ENCODE measurements around the gene PDIA4.
"Not testable (repeated sequence)": the region's sequence is repeated elsewhere in the genome, so short reads cannot be mapped to it uniquely, and the experiment has no call there.

The PDIA4 gene

DNA sequence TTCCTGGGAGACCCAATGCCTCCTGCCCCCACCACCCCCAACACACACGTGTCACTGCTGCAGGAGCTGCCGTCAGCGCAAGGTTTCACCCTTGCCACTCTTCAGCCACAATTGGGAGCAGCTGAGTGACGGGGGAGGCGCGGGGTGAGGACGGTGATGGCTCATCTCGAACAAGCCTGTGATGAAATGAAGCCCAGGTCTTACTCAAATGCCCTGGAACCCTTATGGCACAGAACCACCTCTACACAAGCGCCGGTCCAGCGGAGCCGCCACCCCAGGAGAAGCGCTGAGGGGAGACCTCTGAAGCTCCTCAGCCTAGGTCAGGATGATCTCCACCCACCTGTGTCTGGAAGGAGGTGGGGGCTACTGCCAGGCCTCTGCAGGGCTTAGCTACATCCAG, 25.7 kb downstream of the PDIA4 start:
- DNase-seq: no peak

DNA sequence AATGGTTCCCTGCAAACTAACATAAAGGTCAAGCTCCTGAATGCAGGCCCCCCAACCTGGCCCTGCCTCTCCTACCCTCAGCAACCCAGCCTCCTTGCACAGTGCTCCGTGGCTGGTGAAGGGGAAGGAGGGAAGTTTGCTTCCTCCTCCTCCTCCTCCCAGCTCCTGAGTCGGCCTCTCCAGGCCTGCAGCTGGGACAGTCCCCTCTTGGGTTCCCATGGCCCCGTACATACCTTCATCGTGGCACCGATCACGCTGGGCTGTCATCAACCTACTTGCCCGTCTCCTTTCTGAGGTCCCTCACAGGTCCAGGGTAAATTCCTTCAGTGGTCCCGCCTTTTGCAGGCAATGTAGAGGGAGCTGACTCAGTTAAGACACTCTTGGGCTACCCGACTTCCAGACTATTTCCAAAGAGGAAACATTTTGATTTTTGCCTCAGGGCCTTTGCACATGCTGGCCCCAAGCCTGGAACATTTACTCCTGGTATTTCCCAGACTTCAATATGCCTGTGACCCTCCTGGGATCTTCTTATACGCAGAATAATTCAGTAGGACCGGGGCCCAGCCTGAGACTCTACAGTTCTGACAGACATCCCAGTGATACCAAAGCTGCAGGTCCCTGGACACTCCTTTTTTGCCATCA, 26.8 kb downstream of the PDIA4 start:
- DNase-seq: no peak

DNA sequence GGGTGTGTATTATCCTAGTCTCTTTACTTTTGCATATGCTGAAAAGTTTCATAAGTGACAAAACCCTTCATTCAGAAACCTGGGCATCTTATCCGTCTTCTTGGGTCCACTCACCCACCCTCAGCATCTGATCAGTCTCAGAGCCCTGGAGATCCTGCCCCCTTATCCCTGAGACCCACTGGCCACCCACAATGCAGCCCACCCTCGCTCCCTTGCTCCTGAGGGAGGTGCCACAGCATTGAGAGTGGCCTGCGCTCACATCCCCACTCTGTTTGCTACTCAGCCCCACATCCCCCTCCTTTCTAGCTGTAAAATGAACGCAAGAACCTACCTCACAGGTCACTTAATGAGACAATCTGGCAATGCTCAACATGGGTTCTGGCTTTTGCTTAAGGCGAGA, 27.3 kb downstream of the PDIA4 start:
- no peak for DNase-seq

DNA sequence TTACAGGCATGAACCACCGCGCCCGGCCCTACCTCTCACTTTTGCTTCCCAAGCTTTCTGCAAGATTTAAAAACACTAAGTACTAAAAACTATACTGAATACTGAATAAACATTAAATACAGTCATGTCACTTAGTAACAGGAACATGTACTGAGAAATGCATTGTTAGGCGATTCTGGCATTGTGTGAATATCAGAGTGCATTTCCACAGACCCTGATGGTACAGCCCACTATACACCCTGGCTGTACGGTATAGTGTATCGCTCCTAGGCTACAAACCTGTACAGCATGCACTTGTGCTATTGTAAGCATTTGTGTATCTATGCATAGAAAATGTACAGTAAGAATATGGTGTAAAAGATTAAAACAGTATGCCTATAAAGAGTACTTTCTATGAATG, 29.1 kb downstream of the PDIA4 start:
- no peak for DNase-seq

DNA sequence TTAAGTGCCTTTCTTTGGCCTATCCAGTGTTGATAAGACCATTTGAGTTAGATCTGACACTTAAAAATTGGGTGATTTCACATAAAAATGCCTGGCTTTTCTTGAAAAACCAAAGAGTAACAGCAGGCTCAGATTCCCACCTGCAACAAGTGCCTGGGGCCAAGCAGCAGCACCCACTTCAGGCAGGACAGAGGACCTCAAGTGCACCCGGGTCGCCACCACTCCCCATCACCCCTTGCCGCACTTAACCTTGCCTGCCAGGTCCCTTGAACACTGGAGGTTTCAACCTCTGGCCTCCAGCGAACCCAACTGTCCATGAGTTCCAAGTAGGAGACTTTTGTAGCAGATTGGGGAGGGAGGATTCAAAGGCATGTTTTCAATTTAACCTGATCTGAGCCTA, 30.8 kb downstream of the PDIA4 start:
- no peak for DNase-seq

DNA sequence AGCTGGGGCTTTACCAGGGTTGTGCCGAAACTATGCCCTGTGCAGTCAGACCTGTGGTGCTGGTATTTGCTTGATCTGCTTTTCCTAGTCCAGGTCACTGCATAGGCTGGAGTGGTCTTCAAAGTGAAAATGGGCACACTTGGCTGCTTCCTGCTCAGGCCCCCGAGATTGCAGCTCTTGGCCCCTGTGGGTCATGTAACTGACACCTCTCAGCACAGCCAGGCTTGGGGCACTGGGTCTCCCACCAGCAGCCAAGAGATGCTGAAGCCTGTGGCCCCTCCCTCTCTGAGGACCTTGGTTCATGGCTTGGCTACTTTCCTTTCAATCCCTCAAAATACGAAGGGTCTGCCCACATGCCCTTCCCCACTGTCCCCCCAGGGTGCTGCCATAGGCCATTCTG, 33.7 kb downstream of the PDIA4 start:
- DNase-seq: no peak

DNA sequence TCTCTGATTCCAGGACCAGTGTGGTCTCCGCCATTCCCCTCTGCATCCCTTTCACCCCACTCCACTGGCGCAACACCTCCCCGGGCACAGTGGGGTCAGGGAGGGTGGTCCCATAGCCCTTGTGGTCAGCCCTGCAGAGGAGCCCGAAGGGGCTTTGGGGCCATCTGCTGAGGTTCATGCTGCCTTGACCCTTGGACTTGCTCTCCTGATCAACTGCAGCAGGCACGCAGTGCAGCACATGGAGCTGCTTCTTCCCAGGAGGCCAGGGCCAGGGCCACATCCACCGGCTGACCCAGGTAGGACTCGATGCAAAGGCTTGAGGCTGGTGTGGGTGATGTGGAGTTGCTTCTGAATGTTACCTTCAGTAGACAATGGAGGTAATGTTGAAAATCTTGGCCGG, 35.1 kb downstream of the PDIA4 start:
- DNase-seq: no peak

DNA sequence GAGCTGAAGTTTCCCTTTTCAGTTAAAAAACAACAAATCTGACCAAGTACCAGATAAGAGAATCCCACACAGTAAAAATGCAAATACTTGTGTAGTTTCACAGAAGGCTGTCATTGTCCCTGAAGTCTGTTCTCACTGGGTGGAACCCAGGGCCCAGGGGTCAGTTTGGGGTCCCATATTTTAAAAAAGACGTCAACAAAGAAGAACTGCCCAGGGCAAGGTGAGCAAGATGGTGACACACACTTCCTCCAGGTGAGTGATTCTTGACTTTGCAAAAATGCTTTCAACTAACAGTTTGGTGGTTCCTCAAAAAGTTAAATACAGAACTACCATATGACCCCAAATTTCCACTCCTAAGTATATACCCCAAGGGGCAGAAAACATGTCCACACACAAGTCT, 36.8 kb downstream of the PDIA4 start:
- no peak for DNase-seq

DNA sequence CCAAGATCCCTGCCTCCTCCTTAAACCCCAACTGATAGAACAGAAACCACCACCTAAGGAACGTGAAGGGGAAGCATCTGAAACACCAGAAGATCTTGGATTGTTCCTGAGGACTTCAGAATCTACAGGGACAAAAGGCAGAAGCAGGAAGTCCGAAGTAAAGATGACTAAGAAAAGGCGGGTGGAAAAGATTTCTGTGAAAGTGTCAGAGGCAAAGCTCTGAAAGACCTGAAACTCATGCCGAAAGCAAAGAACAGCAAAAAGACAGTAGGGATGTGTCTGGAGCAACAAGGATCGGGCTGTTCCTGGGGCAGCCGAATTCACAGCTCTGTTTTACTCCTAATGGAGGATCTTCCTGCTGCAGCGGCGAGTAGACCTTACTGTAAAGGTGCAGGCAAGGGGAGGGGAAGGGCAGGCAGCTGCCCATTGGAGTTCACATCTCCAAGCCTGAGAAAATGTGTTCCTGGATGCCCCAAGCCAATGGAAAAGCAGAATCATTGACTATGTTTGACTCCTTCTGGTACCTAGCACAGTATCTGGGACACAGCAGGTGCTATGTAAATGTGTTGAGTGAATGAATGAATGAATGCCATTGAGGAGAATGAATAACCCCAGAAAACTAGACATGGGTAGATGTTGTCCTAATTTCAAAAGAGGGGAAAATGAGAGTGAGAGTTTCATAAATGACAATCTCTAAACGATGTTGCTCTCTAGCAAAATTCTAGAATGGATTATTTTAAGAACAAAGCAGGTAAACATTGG, 40.4 kb downstream of the PDIA4 start:
- DNase-seq: peak; percentile 9

DNA sequence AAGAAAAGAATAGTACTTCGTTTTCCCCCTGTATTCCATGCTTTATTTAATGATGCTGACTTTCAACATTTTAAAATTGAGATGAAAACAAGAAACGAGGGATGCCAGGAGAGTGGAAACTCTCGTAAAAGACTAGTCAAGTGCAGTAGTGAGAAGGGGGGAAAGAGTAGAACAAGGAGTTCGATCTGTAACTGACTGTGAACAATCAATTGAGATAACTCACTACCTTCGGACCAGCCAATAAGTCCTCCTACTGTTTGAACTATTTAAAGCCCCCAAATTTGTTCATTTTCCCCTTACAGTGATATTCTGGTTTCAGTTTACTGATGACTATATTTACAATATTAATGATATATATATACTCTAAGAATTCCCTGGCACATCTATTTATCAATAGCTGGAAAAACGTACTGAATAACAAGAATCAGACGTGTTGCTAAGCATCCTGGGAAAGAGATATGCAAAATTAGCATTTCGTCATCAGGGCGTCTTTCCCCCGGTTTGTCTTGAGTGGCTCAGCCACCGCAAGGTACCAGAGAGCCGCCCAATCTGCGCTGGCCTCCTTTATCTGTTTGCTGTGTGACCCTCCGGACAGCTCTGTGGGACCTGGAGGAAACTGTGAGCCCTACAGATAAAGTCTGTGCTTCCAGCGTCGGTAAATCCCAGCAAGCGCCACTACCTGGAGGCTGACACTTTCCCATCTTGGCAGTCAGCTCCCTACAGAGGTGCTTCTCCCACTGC, 41.1 kb downstream of the PDIA4 start:
- peak; percentile 70 for DNase-seq

DNA sequence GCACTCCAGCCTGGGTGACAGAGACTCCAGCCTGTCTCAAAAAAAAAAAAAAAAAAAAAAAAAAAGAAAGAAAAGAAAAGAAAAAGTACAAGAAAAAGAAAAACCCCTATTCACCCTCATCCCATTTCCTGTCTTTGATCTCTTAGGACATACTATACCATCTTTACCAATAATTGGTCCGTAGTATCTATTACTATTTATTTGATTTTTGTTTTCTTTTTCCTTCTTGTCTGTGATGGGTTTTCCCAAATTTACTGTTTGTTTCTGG, 41.6 kb downstream of the PDIA4 start:
- DNase-seq: no peak

DNA sequence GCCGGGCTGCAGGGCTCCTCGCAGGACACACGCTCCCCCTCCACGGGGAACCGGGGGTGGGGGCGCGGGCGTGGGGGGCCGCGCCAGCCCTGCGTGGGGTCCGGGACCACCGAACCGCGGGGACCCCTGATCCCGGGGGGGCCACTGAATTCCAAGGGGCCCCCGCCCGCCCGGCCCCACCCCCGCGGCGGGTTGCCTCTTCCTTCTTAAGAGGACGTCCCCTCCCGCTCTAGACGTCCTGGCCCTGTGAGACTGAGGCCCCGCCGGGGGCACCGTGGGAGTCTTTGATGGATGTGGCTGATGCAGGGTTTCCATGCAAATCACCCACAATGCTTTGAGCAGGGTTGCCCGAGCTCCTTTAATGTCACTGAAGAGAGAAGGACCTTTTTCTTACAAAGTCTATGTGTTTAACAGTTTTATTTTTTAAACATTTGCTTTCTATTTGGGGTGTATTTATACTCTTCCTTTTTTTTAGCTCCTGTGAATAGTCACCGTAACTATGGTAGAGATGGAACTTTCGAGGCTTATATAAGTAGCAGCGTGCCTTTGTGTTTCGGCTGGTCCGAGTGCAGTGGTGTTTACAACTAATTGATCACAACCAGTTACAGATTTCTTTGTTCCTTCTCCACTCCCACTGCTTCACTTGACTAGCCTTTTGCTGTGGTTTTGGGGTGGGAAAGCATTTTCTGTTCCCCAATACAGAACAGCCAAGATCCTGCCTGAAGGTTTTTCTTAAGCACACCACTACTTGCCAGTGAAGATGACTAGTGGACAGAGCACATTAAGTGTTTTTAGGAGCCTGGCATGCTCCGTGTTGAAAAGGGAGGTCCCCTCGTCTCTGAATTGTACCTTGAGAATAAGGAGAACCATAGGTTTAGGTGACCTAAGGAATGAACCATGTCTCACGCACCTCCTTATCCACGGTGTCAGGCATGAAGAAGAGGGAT, 44.8 kb downstream of the PDIA4 start:
- DNase-seq: peak; percentile 50

DNA sequence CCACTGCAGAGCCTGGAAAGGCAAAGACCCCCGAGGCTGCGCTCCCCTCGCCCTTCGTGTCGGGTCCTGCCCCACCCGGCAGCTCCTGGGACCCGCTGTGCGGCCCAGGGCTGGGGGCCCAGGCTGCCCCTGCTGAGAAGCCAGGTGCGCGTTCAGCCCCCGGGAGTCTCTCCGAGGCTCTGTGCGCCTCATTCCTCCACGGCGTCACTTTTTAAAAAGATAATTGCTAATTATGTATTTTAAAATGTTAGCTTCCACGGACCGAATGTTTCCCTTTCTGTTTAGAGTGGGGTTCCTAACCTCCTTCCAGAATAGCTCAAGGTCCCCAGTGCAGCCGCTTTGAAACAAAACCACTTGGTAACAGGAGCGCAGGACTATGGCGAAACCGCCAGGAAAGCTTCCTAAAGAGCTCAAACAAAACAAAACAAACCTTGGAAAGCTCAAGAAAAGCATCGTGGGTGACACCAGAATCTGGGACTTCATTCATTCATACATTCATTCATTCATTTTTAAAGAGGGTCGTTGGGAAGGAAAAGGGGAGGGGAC, 45.6 kb downstream of the PDIA4 start:
- no peak for DNase-seq

DNA sequence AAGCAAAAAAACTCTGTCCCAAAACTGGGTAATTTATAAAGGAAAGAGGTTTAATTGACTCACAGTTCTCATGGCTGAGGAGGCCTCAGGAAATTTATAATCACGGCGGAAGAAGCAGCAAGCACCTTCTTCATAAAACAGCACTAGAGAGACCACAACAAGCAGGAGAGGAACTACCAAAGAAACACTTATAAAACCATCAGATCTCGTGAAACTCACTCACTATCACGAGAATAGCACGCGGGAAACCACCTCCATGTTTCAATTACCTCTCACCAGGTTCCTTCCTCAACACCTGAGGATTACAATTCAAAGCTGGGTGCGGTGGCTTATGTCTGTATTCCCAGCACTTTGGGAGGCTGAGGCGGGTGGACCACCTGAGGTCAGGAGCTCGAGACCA, 48.5 kb downstream of the PDIA4 start:
- DNase-seq: no peak

DNA sequence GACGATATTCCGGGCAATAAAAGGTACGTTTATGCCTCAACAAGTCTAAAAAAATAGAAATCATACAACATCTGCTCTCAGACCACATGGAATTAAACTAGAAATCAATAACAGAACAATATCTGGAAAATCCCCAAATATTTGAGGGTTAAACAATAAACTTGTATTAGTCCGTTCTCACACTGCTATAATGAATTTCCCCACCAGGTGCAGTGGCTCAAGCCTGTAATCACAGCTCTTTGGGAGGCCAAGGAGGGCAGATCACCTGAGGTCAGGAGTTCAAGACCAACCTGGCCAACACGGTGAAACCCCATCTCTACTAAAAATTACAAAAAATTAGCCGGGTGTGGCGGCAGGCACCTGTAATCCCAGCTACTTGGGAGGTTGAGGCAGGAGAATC, 49.2 kb downstream of the PDIA4 start:
- not testable (repeated sequence) for DNase-seq

DNA sequence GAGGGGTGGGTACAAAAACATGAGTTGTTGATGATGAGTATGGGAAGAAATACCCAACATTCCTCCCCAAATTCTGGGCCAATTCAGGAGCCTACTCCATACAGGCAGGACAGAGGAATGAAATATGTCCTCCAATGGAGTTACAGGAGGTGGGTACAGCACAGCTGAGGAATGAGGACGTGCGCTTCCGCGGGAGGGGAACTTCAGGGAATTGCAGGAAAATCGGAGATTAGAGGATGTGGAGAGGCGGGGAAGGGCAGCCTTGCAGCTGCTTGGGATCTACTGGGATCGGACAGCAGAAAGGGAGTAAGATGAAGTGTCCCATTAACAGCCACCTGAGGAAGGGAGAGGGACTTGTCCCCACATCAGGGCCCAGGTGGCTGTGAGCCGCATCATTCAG, 50.2 kb downstream of the PDIA4 start:
- no peak for DNase-seq

DNA sequence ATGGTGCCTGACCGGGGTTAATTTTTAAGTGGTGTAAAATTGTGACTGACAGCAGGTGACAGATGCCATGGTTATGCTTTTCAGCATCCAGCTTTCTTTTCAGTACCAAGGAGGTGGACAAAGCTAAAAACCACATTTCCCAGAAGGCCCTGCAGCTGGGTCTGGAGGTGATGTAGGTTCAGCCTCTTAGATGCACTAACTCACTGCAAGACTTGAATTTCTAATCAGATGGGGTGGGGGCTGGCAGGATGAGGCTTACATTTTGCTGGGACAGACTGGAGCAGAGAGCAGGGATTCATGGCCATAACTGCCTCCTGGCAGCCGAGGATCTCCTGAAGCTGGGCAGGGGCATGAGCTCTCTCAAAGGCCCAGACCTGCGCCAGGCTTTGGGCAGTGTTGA, 52.4 kb downstream of the PDIA4 start:
- DNase-seq: no peak

DNA sequence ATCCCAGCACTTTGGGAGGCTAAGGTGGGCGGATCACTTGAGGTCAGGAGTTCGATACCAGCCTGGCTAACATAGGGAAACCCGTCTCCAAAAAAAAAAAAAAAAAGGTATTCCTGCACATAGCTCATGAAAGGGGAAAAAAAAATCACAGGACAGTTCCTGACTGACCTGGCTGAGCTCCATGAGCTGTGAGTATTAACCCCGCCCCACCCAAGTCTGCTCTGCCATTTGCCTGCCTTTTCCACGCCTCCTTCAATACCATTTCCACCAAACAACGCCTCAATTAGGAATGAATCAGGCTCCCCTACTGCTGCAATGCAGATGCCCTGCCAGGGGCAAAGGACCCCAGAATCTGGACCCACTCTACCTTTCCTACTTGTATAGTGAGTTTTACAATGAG, 55.0 kb downstream of the PDIA4 start:
- DNase-seq: no peak

DNA sequence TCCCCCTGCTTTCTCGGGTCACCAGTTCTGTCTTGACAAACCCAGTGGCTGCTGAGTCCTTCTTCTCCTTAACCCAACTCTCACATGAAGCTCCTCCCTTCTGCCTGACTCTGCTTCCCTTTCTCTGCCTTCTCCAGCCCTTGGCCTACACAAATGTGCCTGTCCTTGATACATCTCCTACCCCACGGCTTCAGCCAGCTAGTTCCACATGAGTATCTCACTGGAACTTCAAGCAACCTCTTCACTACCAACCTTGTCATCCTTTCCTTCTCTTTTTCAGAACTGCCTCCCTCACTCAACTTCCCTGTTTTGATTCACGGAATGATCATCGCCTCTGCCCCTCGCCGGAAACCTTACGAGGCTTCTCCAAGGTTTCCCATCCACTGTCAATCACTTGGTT, 55.9 kb downstream of the PDIA4 start:
- DNase-seq: no peak

DNA sequence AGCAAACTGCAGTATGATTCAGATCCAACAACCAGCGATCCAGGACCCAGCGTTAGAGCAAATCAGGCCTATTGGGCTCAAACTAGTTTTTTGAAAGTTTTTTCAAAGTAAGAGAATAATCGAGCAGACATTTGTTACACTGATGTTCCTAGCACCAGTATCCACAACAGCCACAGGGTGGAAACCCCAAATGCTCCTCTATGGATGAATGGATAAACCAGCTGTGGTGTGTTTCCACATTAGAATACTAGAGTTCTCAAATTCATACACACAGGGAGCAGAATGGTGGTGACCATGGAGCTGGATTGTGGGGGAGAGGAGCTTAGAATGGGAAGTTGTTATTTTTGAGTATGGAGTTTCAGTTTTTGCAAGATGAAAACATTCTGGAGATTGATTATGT, 60.7 kb downstream of the PDIA4 start:
- no peak for DNase-seq

DNA sequence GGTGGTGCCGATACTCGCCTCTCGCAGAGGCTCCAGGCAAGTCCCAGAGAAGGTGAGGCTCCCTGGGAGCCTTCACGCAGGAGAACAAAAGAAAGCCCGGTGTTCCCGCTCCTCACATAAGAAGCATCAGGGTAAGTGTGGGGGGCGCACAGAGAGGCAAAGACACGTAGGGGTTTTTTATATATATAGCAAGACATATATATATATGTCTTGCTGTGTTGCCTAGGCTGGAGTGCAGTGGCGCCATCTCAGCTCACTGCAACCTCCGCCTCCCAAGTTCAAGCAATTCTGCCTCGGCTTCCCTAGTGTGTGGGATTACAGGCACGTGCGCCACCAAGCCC, 61.3 kb downstream of the PDIA4 start:
- DNase-seq: no peak

DNA sequence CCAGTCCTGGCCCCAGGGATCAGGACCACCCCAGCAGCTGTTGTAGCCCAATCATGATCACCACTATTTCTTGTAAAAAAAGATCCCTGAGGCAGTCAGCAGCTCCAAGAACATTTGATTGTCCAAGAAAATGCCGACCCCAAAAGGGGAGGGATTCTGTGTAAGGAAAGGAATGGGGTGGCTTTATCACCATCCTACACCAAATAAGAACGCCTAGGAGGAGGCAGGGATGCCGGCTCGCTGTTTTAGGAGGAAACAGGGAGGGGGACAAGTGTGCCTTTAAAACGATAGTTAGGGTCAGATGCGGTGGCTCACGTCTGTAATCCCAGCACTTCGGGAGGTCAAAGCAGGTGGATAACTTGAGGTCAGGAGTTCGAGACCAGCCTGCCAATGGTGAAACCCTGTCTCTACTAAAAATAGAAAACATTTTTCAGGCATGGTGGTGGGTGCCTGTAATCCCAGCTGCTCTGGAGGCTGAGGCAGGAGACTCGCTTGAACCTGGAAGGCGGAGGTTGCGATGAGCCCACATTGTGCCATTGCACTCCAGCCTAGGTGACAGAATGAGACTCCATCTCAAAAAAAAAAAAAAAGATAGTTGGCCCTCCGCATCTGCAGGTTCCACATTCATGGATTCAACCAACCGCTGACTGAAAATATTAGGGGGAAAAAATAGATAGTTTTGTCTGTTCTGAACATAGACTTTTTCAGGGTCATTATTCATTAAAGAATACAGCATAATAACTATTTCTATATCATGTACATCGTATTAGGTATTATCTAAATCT, 63.6 kb downstream of the PDIA4 start:
- no peak for DNase-seq
